ENCODE results near the gene PSMG4.
A peak's percentile ranks its signal among the peaks of the same experiment; 100 is the strongest.

The PSMG4 gene

DNA sequence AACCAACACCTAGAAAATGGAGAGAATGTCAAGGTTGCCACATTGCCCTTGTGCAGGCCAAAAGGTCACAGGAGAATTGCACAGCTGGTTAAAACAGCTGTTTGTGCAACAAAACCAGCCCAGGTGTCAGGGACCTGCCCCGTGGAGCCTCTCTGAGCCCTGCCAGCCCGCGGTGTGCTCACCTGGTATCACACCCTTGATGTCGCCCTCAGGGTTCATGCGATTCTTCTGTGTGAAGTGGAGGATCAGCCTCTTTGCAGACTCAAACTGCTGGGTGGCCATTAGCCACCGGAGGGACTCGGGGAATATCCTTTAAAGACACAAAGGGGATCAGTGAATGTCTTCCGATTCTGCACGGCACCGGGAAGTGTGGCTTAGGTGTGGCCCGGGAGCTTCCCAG is 39.2 kb downstream of the PSMG4 start:
- no peaks in the 10 kb centered on the region for H3K27me3 ChIP-seq
- H3K4me1 ChIP-seq, result peaks cover 0 to 14% (median 10%) of the 10 kb centered on the region in 10 experiments; a peak in 11 of 20 replicates
- no peak for TF ChIP-seq Cebpa-rat (IDR thresholded peaks at IDR 0.05)
- no peak overlapping the region for H3K4me2 ChIP-seq
- H3K9me3 ChIP-seq (replicated peaks in 1 of 11), result 0 out of 22 replicates have a peak, but pooled peaks cover 0 to under 1% (median 0%) of the 10 kb centered on the region in 11 experiments
- no peak overlapping the region for H3K27ac ChIP-seq
- no peak overlapping the region for H3K9ac ChIP-seq
- H4K20me1 ChIP-seq, result peaks cover 0 to 6% (median 0%) of the 10 kb centered on the region in 11 experiments; a peak in 1 of 22 replicates
- H3K4me3 ChIP-seq, result no peak overlapping the region
- no peaks in the 10 kb centered on the region for H3K36me3 ChIP-seq

DNA sequence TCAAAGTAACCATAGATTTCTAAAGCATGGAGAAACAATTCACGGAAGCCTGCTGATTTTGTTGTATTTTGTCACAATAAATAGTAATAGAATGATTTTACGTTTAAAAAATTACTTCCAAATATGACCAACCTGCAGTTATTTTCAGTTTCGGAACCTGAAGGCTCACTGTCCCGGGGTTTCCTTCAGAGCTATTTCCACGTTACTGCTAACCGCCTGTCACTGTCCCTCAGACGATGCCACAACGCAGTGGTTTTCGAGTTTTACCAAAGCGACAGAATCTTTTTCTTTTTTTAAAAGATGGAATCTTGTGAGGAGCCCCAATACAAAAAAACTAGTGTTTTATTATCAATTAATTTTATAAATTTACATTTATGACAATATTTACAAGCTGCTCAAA is 40.5 kb downstream of the PSMG4 start:
- Histone ChIP-seq H4K20me1 (peaks cover 0 to 6% (median 0%) of the 10 kb centered on the region in 11 experiments; a peak in 1 of 22 replicates), H3K9me3 (replicated peaks in 1 of 11) (0 out of 22 replicates have a peak, but pooled peaks cover 0 to 6% (median 0%) of the 10 kb centered on the region in 11 experiments), H3K27ac (no peak overlapping the region), H3K4me3 (no peak overlapping the region), H3K27me3 (no peaks in the 10 kb centered on the region), H3K36me3 (no peaks in the 10 kb centered on the region), H3K9ac (no peak overlapping the region), H3K4me2 (0 out of 22 replicates have a peak overlapping the region, but pooled peaks of 1 of the 11 experiments have one; percentile 37), H3K4me1 (peaks cover 0 to 14% (median 10%) of the 10 kb centered on the region in 10 experiments; a peak in 11 of 20 replicates)
- TF ChIP-seq Cebpa-rat (IDR thresholded peaks at IDR 0.05), result no peak

DNA sequence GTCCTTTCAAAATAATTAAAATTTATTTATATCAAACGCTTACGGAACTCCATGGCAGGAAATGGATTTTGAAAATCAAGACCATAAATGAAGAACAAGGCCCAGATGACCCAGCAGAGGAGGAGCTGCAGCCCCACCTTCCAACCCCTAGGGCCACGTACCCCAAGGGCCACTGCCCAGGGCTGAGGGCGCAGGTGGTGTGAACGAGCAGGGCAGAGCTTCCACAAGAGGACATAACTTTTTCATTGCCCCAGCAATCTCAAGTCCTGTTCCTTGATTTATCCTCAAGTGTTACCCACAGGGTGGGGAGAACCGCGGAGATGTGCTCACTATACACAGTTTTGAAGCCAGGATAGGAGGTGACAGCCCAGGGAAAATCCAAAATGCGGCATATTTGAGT is 42.8 kb downstream of the PSMG4 start:
- H3K9me3 ChIP-seq (replicated peaks in 1 of 11), result peaks cover 0 to 11% (median 7%) of the 10 kb centered on the region in 11 experiments; a peak in 5 of 22 replicates
- no peak overlapping the region for H3K27ac ChIP-seq
- TF ChIP-seq Cebpa-rat (IDR thresholded peaks at IDR 0.05), result no peak
- no peak overlapping the region for H3K4me2 ChIP-seq
- 0 out of 20 replicates have a peak, but pooled peaks cover 0 to 2% (median 0%) of the 10 kb centered on the region in 10 experiments for H3K4me1 ChIP-seq
- H3K36me3 ChIP-seq, result no peaks in the 10 kb centered on the region; a peak in 1 of 22 replicates
- no peak overlapping the region for H3K9ac ChIP-seq
- no peaks in the 10 kb centered on the region for H4K20me1 ChIP-seq
- no peak overlapping the region for H3K4me3 ChIP-seq
- H3K27me3 ChIP-seq, result no peaks in the 10 kb centered on the region

DNA sequence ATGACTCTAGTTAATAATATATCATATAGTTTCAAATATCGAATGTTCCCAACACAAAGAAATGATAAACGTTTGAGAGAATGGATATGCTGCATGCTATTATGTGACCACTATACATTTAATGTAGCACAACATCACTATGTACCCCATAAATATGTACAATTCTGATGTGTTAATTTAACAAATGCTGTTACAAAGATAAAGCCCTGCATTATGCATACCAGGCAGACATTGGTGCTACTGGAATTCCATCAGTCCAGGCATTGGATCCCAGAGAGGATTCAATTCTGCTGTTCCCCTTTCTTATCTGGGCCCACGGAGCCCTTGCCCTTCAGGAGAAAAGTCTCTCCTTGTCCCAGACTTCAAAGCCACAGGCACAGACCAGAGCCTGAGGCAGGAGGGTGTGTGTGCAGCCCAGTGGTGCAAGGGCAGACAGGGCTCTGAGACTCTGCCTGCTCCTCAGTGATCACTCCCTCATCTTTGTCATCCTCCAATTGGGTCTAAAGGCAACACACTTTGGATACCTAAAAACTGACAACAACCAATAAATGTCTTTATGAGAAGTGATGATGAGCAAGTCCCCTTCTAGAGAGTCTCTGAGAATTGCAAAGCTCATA is 45.2 kb downstream of the PSMG4 start:
- TF ChIP-seq Cebpa-rat (IDR thresholded peaks at IDR 0.05), result no peak
- no peaks in the 10 kb centered on the region for H3K27me3 ChIP-seq
- H3K27ac ChIP-seq, result no peak overlapping the region
- no peaks in the 10 kb centered on the region; a peak in 1 of 22 replicates for H3K36me3 ChIP-seq
- peaks cover 0 to 11% (median 7%) of the 10 kb centered on the region in 11 experiments; a peak in 5 of 22 replicates for H3K9me3 ChIP-seq (replicated peaks in 1 of 11)
- no peak overlapping the region for H3K9ac ChIP-seq
- H3K4me3 ChIP-seq, result no peak overlapping the region
- no peaks in the 10 kb centered on the region for H4K20me1 ChIP-seq
- H3K4me2 ChIP-seq, result no peak overlapping the region
- H3K4me1 ChIP-seq, result peaks cover 0 to 4% (median 0%) of the 10 kb centered on the region in 10 experiments; a peak in 4 of 20 replicates

DNA sequence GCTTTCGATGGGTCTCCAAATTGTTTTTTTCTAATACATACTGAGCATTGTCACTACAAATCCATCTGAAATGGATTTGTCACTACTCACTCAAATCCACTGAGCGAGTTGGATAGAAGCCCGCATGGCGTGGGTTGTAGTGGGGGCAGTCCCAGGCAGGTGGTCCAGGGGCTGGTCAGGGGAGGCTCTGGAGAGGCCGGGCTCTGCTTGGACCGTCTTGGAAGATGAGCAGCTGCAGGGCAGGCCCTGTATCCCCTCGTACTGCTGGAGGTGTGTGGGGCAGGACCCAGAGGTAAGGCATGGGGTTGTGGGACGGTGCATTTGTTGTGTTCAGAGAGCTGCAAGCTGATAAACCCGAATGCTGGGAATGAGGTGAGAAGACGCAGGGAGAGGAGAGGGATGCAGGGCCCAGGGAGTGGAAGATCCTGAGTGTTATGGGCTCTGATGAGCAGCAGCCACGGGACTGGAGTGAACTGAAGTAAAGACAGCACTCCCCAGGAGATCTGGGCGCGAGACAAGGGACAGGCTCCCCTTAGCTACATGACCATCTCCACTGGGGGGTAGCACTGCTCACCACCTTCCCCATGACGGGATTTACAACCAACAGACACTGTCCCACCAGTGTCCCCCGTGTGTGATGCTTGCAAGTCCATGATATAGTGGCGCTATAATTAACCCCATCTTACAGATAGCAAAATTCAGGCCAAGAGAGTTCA is 45.9 kb downstream of the PSMG4 start:
- Histone ChIP-seq H3K9me3 (replicated peaks in 1 of 11) (peaks cover 0 to 11% (median 7%) of the 10 kb centered on the region in 11 experiments; a peak in 5 of 22 replicates), H3K27me3 (no peaks in the 10 kb centered on the region), H3K9ac (no peak overlapping the region), H3K4me3 (no peak overlapping the region), H3K36me3 (no peaks in the 10 kb centered on the region; a peak in 1 of 22 replicates), H3K27ac (no peak overlapping the region), H4K20me1 (no peaks in the 10 kb centered on the region), H3K4me1 (peaks cover 0 to 11% (median 6%) of the 10 kb centered on the region in 10 experiments; a peak in 8 of 20 replicates), H3K4me2 (no peak overlapping the region)
- no peak for TF ChIP-seq Cebpa-rat (IDR thresholded peaks at IDR 0.05)

DNA sequence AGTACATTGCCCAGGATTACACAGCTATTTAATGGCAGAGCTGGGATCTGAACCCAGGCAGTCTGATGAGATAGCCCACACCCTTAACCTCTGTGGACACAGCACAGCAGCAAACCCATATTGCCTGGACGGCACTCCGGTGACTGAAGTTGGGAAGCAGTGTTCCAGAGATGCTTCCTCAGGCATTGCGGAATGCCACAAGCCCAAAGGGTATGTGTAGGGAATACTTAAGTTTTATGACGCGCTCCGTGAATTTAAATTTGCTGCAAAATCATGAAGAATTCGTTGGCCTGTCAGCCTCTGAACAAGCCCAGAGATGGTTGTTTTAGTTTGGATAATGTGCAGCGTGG is 46.4 kb downstream of the PSMG4 start:
- Histone ChIP-seq H3K4me3 (no peak overlapping the region), H3K36me3 (no peaks in the 10 kb centered on the region; a peak in 1 of 22 replicates), H3K27ac (no peak overlapping the region), H3K4me2 (no peak overlapping the region), H3K9ac (no peak overlapping the region), H3K27me3 (no peaks in the 10 kb centered on the region), H3K4me1 (peaks cover 0 to 13% (median 6%) of the 10 kb centered on the region in 10 experiments; a peak in 8 of 20 replicates), H3K9me3 (replicated peaks in 1 of 11) (peaks cover 0 to 11% (median 7%) of the 10 kb centered on the region in 11 experiments; a peak in 5 of 22 replicates), H4K20me1 (no peaks in the 10 kb centered on the region)
- TF ChIP-seq Cebpa-rat (IDR thresholded peaks at IDR 0.05), result no peak

DNA sequence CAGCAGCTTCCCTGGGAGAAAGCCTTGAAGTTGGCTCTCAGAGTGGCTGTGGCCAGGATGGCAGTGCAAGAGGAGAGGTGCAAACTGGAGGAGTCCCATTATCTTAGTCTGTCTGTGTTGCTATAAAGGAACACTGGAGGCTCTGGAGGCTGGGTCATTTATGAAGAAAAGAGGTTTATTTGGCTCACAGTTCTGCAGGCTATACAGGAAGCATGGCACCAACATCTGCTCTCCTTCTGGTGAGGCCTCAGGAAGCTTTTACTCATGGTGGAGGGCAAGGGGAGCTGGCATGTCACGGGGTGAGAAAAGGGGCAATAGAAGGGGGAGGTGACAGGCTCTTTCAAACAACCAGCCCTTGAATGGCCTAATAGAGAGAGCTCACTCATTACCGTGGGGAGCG is 47.1 kb downstream of the PSMG4 start:
- H3K9me3 ChIP-seq (replicated peaks in 1 of 11), result peaks cover 0 to 11% (median 7%) of the 10 kb centered on the region in 11 experiments; a peak in 5 of 22 replicates
- no peaks in the 10 kb centered on the region for H4K20me1 ChIP-seq
- H3K4me1 ChIP-seq, result peaks cover 0 to 13% (median 6%) of the 10 kb centered on the region in 10 experiments; a peak in 8 of 20 replicates
- H3K36me3 ChIP-seq, result no peaks in the 10 kb centered on the region; a peak in 1 of 22 replicates
- no peak overlapping the region for H3K27ac ChIP-seq
- H3K4me2 ChIP-seq, result no peak overlapping the region
- H3K9ac ChIP-seq, result no peak overlapping the region
- no peak overlapping the region for H3K4me3 ChIP-seq
- TF ChIP-seq Cebpa-rat (IDR thresholded peaks at IDR 0.05), result no peak
- H3K27me3 ChIP-seq, result no peaks in the 10 kb centered on the region

DNA sequence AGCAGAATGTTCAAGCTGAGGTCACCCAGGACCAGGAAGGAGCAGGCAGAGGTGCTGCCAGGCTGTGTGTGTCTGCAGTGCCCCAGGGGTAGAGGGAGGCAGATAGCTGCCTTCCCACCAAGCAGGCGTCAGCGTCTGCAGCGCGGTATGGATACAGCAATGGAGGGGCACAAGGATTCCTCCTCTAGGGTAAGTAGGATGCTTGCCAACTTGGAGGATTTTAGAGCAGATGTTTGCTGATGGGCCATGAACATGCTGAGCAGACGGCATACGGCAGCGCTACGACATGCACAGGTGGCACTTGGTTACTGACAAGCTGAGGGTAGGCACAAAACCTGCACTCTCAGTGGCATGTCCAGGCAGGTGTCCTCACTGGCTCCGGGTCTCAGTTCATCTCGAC is 48.1 kb downstream of the PSMG4 start:
- Histone ChIP-seq H3K9me3 (replicated peaks in 1 of 11) (peaks cover 0 to 11% (median 7%) of the 10 kb centered on the region in 11 experiments; a peak in 5 of 22 replicates), H3K4me1 (peaks cover 0 to 13% (median 6%) of the 10 kb centered on the region in 10 experiments; a peak in 8 of 20 replicates), H3K27me3 (no peaks in the 10 kb centered on the region), H3K36me3 (no peaks in the 10 kb centered on the region; a peak in 1 of 22 replicates), H3K9ac (no peak overlapping the region), H4K20me1 (no peaks in the 10 kb centered on the region), H3K4me3 (no peak overlapping the region), H3K27ac (no peak overlapping the region), H3K4me2 (no peak overlapping the region)
- no peak for TF ChIP-seq Cebpa-rat (IDR thresholded peaks at IDR 0.05)

DNA sequence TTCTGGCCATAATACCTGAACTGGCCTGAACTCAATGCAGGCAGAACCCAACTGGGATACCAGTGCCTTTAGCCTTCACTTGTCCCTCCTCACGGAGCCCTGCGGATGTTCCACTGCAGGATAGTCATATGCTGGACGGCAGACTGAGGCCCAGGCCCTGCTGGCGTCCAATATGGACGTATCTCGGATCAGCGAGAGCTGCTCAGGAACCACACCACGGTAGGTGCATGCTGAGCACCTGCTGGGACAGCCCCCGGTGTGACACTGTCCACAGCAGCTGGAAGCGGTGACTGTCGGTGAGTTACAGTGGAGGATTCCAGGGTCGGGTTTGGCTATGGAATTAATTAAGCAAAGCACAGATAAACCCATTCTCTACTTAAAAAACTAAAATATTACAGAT is 48.7 kb downstream of the PSMG4 start:
- no peak overlapping the region for H3K4me3 ChIP-seq
- H3K4me1 ChIP-seq, result peaks cover under 1 to 14% (median 6%) of the 10 kb centered on the region in 10 experiments; a peak in 13 of 20 replicates
- H3K9ac ChIP-seq, result no peak overlapping the region
- H4K20me1 ChIP-seq, result no peaks in the 10 kb centered on the region
- no peak overlapping the region for H3K27ac ChIP-seq
- no peak overlapping the region for H3K4me2 ChIP-seq
- H3K36me3 ChIP-seq, result no peaks in the 10 kb centered on the region; a peak in 1 of 22 replicates
- TF ChIP-seq Cebpa-rat (IDR thresholded peaks at IDR 0.05), result no peak
- peaks cover 0 to 11% (median 7%) of the 10 kb centered on the region in 11 experiments; a peak in 5 of 22 replicates for H3K9me3 ChIP-seq (replicated peaks in 1 of 11)
- H3K27me3 ChIP-seq, result no peaks in the 10 kb centered on the region

All from BLaER1 treated with 17β-estradiol and CSF1 and Interleukin-3, amounts not matched to agents 10 nM and 100 nM (cell line).